CD4-positive, alpha-beta T cell treated with Interleukin-12 subunit alpha and Interleukin-12 subunit beta, for 1 hour (primary cell): ENCODE measurements around the gene LIPH.
"Not testable (repeated sequence)": the region's sequence is repeated elsewhere in the genome, so short reads cannot be mapped to it uniquely, and the experiment has no call there.

Experiments used
- DNase-seq: peaks from one replicate; pipeline ENCODE4 v3.0.0-alpha.2; 2020

Gene LIPH

DNA sequence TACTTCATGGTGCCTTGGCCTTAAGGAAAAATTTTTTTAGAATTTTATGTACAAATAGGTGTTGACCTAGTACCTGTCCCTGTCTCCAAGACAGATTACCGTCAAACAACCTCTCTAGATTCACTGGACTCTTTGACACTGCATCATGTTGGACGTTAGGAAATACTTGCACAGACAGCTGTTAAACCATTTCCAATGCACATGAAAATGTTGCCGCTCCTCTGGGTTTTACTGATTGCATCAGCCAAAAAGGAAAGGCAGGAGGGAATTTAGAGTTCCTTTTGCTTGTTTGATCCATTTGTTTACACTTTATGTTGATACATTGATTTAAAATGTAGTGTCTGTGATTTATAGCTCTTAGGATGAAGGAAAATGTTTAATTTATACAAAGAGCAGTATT, 68.1 kb downstream of the LIPH start:
- no peak for DNase-seq

DNA sequence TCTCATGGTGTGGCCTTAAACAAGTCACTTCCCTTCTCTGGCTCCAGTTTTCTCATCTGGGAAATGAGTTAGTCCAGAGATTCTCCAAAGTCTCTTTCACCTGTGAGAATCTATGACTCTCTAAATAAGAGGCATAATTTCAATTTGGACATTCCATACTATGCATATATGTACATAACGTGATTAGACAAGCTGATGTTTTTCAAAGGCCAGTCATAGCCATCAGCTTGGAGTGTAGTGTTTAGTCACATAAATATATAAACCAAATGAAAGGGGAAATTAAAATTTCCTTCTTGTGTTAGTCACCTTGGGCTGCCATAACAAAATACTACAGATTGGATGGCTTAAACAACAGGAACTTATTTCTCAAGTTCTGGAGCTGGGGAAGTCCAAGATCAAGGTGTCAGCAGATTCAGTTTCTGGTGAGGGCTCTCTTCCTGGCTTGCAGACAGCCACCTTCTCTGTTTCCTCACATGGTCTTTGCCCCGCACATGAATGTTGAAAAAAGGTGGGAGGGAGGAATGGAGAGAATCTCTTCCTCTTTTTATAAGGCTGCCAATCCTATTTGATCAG, 72.9 kb downstream of the LIPH start:
- no peak for DNase-seq

DNA sequence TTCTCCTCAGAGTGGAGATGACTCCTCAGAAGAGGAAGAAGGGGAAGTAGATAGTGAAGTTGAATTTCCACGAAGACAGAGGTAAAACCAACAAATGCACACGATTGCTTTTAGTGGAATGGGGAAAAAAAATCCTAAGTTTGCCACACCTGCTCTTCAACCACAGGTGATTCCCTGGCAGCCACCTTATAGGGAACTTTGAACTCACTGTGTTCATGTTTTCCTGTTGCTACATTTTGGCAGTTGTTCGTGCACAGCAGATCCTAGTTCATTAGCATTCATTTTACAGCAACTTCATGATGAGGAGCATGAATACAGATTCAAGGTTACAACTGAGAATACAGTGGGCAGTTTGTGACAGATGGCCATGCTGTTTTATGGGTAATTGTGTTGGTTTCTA, 75.1 kb downstream of the LIPH start:
- DNase-seq = no peak

DNA sequence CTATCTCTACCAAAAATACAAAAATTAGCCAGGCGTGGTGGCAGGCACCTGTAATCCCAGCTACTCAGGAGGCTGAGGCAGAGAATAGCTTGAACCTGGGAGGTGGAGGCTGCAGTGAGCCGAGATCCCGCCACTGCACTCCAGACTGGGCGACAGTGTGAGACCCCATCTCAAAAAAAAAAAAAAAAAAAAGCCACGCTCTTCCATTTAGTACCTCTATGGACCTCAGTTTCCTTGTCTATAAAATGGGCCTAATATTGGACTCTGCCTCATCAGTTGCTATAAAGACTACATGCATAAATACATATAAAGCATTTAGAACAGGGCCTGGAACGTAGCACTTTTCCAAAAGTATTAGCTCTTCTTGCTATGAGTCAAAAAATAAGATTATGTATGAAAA, 77.5 kb downstream of the LIPH start:
- not testable (repeated sequence) for DNase-seq

DNA sequence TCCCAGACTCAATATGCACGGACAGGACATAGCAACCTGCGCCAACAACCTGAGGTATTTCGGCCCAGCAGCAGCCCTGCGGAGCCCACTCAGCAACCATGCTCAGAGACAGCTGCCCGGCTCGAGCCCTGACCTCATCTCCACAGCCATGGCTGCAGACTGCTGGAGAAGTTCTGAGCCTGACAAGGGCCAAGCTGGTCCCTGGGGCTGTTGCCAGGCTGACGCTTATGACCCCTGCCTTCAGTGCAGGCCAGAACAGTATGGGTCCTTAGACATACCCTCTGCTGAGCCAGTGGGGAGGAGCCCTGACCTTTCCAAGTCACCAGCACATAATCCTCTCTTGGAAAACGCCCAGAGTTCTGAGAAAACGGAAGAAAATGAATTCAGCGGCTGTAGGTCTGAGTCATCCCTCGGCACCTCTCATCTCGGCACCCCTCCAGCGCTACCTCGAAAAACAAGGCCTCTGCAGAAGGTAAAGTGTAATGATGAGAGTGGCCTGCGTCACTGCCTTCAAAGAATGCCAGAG, 79.0 kb downstream of the LIPH start:
- no peak for DNase-seq

DNA sequence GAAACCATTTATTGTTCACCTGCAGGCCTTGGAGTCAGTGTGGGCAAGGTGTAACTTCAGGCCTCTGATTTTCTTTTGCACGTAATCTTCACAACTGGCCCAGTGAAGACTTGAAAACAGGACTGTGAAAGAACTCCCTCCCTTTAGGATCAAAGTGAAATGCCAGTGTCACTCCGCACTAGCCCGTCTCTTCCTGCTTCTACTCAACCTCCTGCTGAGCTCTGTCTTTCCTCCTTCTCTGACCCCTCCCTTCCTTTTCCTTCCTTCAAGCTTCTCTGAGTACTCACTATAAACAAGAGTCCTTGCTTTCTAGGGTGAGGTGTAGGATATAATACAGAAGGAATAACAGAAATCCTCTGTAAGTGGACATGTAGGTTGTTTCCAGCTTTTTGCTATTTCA, 82.1 kb downstream of the LIPH start:
- no peak for DNase-seq

DNA sequence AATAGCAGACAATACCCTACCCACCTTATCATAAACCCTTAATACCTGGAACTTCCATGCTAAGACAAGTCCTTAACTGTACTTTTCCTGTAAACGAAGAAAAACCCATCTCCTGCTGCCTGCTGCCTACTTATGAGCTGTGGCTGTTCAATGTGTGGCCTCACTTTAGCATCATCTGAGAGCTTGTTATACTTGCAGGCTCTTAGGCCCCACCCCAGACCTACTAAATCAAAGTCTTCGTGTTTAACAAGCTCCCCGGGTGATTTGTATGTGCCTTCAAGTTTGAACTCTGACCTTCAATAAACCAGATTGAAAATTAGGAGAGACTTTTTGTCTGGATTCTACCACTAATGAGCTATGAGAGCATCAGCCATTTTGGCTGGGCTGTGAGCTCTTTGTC, 82.8 kb downstream of the LIPH start:
- DNase-seq = no peak

DNA sequence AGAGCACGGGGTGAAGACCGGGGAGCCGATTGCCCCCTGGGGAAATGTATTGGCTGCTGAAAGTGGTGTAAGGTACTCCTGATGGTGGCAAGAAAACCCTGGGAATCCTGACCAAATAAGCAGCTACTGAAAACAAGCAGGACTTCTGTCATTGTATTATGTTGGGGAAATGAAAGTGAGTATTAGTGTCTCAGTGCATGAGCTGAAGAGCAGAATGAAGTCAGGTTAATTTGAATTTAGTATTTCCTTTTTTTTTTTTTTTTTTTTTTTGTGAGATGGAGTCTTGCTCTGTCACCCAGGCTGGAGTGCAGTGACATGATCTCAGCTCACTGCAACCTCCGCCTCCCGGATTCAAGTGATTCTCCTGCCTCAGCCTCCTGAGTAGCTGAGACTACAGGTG, 86.3 kb downstream of the LIPH start:
- DNase-seq = not testable (repeated sequence)

DNA sequence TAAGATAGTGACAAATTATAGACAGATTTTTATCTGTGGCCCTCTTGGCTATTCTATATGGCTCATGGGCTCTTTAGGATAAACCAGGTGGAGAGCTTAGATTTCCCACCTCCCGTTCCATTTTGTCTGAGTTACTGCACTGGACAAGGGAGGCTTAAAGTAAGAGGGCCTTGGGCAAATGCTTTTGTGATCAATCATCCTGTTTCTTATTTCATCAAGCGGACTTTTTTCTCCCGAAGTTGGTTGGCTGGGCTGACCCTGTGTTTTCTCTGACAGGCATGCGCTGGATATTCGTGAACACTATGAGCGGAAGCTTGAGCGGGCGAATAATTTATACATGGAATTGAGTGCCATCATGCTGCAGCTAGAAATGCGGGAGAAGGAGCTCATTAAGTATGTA, 86.9 kb downstream of the LIPH start:
- no peak for DNase-seq

DNA sequence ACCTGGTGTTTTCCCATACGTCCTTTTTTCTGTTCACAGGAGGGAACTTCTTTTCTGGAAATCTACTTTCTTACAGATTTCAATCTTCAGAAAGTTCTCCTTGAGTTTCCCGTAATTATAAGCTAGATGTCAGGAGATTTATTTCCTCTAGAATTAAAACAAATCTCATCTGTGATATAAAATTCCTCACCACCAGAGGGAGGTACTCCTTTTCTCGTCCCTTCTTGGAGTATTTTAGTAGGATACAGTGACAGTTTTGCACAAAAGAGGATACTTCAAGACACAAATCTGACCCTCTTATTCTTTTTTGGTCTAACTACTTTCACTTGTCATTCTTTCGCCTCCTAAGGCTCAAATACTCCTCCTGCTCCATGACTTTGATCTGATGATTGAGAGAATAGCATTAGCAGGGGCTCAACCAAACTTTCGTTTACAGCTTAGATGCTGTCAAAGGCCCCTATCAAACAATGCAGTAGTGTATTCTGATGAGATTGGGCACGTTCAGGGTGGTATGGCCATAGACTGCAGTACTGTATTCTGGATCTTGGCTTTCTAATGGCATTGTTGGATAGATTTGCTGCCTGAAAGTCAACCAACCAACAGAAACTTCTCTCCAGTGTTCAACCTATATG, 91.6 kb downstream of the LIPH start:
- DNase-seq = no peak

DNA sequence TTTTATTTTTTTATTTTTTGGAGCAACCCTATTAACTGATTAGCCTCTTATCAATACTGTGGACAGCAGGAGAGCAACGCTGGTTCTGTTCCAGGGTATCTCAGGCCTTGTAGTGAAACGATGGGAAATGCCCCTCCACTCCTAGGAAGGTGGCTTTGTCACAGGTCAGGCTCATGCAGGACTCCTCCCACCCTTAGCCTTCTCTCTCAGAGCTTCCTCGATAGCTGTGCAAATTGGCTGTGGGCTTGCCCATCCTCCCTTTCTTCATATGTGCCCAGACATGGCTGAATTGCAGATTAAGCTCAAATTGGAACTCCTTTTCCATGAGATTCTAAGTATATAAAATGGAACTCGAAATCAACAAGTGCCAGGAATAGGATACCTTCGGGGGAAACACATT, 92.1 kb downstream of the LIPH start:
- DNase-seq = no peak

DNA sequence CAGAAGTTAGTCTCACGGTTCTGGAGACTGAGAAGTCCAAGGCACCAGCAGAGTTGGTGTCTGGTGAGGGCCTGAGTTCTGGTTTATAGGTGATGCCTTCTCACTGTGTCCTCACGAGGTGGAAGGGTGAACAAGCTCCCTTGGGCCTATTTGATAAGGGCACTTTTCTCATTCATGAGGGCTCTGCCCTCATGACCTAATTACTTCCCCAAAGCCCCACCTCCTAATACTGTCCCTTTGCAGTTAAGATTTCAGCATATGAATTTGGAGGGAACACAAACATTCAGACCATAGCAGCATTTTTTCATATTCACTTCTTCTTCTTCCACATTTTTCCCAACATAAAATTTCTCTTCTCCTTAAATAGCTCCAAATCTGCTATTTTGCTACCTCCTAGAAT, 95.0 kb downstream of the LIPH start:
- DNase-seq = no peak
